GM19372 (cell line): ENCODE data around the gene TLL2.

ENCODE experiments used
- ATAC-seq: cut with Tn5 transposase; IDR thresholded peaks from one replicate; pipeline ENCODE4 v1.9.1; 2021; ENCODE audit warnings: mild to moderate bottlenecking, low read depth, moderate library complexity; ENCODE audit not compliant: unreplicated experiment

TLL2 gene

GRCh38 chr10:96369890-96370583 lies 143.7 kb downstream of the TLL2 start:
- ATAC-seq = no peak

- no peak for ATAC-seq
Measured at GRCh38 chr10:96368971-96369370, 144.8 kb downstream of the TLL2 start.

- ATAC-seq = no peak
Measured at GRCh38 chr10:96367470-96367869, 146.3 kb downstream of the TLL2 start.

- no peak for ATAC-seq
Measured at GRCh38 chr10:96366508-96366907, 147.2 kb downstream of the TLL2 start.

GRCh38 chr10:96365571-96365970 lies 148.2 kb downstream of the TLL2 start:
- ATAC-seq = no peak

- ATAC-seq = no peak
Measured at GRCh38 chr10:96360766-96361165, 153.0 kb downstream of the TLL2 start.

GRCh38 chr10:96360331-96360730 lies 153.4 kb downstream of the TLL2 start:
- ATAC-seq = no peak

- no peak for ATAC-seq
Measured at GRCh38 chr10:96359616-96360015, 154.1 kb downstream of the TLL2 start.

GRCh38 chr10:96358851-96359540 lies 154.7 kb downstream of the TLL2 start, which contains the start of gene OPALIN:
OPALIN (minus strand) TSS chr10:96359002; CDS start chr10:96358896, 106 bp downstream.
- no peak for ATAC-seq

GRCh38 chr10:96357038-96357620 lies 156.6 kb downstream of the TLL2 start:
- ATAC-seq = no peak

- ATAC-seq = no peak
Measured at GRCh38 chr10:96352582-96352981, 161.1 kb downstream of the TLL2 start.

- ATAC-seq = no peak
Measured at GRCh38 chr10:96352027-96352426, 161.7 kb downstream of the TLL2 start.

- ATAC-seq = no peak
Measured at GRCh38 chr10:96346295-96346694, 167.4 kb downstream of the TLL2 start.

GRCh38 chr10:96345222-96345621 lies 168.5 kb downstream of the TLL2 start:
- no peak for ATAC-seq

- no peak for ATAC-seq
Measured at GRCh38 chr10:96344178-96344577, 169.5 kb downstream of the TLL2 start.

GRCh38 chr10:96342402-96342801 lies 171.3 kb downstream of the TLL2 start:
- no peak for ATAC-seq

GRCh38 chr10:96341219-96342182 lies 172.2 kb downstream of the TLL2 start:
- ATAC-seq = no peak

GRCh38 chr10:96339956-96340904 lies 173.5 kb downstream of the TLL2 start:
- no peak for ATAC-seq

GRCh38 chr10:96339383-96339782 lies 174.3 kb downstream of the TLL2 start:
- no peak for ATAC-seq
